DMS53 treated with DMSO at 0.1 percent for 48 hours (cell line): ENCODE data around the gene CHD1.

Experiments used
- DNase-seq: peaks from one replicate; lab custom pipeline; 2025; ENCODE audit not compliant: unreplicated experiment; lab: John Stamatoyannopoulos, UW

CHD1 gene

GRCh38 chr5:98825582-98826375 is 103.0 kb downstream of the CHD1 start:
- no peak for DNase-seq

GRCh38 chr5:98816582-98817222 is 112.1 kb downstream of the CHD1 start:
- peak; percentile 54 for DNase-seq

GRCh38 chr5:98813755-98814154 is 115.1 kb downstream of the CHD1 start:
- DNase-seq: no peak

- DNase-seq: no peak
Observed at GRCh38 chr5:98810206-98810605, 118.6 kb downstream of the CHD1 start.

DNA sequence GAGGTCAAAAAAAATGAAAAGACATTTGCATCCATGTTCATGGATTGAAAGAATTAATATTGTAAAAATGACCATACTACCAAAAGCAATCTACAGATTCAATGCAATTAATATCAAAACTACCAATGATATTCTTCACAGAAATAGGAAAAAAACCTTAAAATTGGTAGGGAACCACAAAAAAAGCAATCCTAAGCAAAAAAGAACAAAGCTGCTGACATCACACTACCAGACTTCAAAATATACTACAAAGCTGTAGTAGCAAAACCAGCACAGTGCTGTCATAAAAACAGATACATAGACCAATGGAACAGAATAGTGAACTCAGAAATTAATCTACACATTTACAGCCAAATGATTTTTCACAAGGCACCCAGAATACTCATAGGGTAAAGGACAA is 121.0 kb downstream of the CHD1 start:
- no peak for DNase-seq

- DNase-seq: no peak
Observed at GRCh38 chr5:98805070-98805469, 123.7 kb downstream of the CHD1 start.

- DNase-seq: no peak
Observed at GRCh38 chr5:98804066-98804465, 124.7 kb downstream of the CHD1 start.
